Muscle of back (tissue), 11 donors: ENCODE data around the gene TECTA. TPM values are rescaled to one million over a fixed set of nuclear protein-coding genes. Genes with fewer than 3 reads are reported as not detected.

Source experiments
- DNase-seq, 3 donors: peaks; one replicate each; pipeline versions ENCODE4 v3.0.0 to v3.0.0-alpha.2; 2013
- polyA plus RNA-seq, 10 donors: library from polyadenylated mRNA; unstranded; fragments of 120-200 nt; gene quantifications; one replicate each; pipeline ENCODE4 v1.2.1, GENCODE V29; 2013; ENCODE audit not compliant: insufficient read length in 10 of 10

TECTA gene
- polyA plus RNA-seq, 10 donors: 0.90 to 2.3 (median 1.5) TPM

- DNase-seq: peak; percentile 13 to 49 (median 16)
Observed at GRCh38 chr11:121179306-121179705, 78.3 kb downstream of the TECTA start.

DNA sequence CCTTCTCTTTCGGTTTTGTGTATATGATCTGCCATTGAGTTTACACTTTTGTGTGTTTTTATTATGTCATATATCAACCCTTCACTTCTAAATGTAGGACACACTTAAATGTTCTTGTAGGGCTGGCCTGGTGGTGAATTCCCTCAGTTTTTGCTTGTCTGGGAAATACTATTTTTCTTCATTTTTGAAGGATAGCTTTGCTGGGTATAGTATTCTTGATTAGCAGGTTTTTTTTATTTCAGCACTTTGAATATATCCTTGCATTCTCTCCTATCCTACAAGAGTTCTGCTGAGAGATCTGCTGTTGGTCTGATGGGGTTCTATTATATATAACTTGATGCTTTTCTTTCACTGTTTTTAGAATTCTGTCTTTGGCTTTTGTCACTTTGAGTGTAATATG lies 79.1 kb downstream of the TECTA start:
- DNase-seq: no peak

GRCh38 chr11:121188776-121189175 lies 87.7 kb downstream of the TECTA start:
- no peak for DNase-seq

GRCh38 chr11:121191818-121192217 lies 90.8 kb downstream of the TECTA start:
- DNase-seq: peak in 1 of 3 donors; percentile 4

GRCh38 chr11:121194731-121195596 lies 93.9 kb downstream of the TECTA start:
- peak; percentile 65 to 87 (median 83) for DNase-seq

DNA sequence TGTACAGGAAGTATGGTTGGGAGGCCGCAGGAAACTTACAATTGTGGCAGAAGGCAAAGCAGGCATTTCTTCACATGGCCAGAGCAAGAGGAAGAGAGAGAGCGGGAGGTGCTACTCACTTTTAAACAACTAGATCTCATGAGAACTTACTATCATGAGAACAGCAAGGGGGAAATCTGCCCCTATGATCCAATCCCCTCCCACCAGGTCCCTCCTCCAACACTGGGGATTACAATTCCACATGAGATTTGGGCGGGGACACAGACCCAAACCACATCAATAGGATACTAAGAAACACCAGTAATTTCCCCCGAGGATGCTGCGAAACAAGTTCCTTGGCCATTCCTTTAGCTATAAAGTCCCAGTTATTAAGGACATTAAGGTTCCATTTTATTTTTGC lies 97.4 kb downstream of the TECTA start:
- DNase-seq: no peak

DNA sequence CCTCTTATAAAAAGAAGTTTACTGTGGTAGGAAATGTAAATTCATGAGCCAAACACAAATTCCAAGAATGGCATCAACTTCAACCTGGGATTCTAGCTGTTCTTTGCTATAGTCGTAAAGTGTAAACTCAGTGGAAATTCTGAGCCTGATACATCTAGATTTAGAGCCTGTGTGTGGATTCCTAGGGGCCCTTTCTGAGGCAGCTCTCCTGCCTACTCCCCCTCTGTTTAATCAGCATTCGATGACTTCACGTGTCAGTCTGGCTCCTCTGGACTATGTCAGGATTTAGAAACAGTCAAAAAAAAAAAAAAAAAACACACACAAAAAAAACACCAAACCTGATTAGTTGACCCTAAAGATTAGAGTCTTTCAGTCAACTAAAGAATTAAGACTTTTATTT lies 98.5 kb downstream of the TECTA start:
- no peak for DNase-seq

DNA sequence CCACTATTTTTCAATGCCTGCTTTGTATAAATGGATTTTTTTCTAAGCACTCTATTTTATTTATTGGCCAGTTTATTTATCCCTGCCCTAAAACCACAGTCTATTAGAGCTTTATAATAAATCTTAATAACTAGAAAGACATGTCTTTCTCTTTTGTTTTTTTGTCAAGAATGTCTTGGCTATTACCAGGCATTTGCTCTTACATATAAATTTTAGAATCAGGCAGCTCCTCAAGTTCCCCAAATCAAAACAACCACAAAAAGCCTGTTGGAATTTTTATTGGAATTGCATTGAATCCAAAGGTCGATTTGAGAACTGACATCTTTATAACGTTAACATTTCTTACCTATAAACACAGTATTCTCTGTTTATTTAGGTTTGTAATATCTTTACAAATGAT lies 105.8 kb downstream of the TECTA start:
- DNase-seq: no peak

DNA sequence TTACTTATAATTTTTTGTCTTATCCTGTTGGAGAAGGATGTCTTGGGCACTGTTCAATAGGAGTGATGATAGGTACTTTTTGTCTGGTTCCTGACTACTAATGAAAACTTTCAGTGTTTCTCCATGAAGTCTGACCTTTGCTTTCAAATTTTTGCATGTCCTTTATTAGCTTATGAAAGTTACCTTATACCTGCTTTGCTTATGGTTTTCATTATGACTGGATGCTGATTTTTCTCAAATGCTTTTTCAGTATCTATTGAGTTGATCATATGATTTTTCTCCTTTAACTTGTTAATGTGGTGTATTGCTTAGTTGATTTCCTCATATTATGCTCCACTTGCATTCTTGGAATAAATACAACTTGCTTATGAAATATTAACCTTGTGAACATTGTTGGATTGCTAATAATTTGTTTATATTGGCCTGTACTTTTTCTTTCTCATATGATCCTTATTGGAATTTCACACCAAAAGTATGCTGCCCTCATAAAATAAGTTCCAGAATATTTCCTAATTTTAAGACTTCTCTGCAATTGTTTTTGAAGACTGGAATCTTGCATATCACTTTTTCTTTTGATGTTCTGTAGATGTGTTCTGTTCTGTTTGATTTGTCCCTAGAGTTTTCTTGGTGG lies 106.6 kb downstream of the TECTA start:
- no peak for DNase-seq

- DNase-seq: peak in 2 of 3 donors; percentile 20 to 34
Observed at GRCh38 chr11:121210445-121211080, 109.5 kb downstream of the TECTA start.

DNA sequence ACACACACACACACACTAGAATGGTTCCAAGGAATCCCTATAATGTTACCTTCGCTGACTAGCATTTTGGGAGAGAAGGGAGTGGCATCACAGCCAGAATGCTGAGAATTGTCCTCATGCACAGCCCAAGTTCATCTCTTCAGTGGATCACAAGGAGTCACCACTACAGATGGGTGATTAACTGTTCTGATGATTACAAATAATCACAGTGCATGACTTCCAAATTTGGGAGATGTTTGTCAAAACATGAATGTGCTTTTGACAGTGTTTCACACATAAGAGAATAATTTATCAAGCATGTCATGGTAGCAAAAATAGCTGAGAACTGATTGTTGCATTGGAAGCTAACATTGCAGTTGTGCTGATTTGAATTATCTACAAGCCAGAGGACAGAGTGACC lies 110.6 kb downstream of the TECTA start:
- no peak for DNase-seq

DNA sequence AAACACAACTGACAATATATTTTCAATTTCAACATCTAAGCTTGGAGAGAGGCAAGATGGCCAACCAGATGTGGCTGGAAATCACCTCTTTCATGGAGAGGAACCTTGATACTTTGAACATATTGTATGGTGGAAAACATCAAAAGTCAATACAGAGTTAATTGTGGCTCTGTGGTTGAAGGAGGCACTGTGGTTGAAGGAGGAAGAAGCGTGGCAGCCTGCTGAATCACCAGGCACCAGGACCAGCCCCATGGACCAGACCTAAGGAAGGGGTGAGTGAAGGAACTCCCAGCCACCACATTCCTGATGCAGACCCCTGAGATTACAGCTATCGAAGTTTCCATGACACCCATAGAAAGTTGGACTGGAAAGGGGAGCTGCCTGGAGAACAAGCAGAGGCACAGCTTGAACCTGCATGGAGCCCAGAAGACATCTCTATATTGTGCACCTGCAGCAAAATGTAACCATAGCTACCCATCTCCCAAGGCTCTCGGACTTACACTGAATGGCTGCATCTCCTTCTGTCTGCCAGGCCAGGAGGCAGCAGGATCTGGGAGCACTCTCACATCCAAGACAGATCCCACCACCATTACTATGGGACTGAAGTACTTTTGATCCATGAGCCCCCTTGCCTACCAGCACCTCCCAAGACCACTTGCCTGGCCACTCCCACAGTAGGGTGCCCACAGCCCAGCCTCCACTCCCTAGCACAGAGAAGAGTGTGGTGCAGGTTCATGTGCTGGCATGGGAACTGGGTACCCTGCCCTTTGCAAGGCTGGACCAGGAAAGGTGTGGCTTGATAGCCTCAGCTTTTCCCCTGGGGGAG lies 111.7 kb downstream of the TECTA start:
- DNase-seq: no peak

GRCh38 chr11:121213362-121213893 lies 112.4 kb downstream of the TECTA start:
- no peak for DNase-seq

DNA sequence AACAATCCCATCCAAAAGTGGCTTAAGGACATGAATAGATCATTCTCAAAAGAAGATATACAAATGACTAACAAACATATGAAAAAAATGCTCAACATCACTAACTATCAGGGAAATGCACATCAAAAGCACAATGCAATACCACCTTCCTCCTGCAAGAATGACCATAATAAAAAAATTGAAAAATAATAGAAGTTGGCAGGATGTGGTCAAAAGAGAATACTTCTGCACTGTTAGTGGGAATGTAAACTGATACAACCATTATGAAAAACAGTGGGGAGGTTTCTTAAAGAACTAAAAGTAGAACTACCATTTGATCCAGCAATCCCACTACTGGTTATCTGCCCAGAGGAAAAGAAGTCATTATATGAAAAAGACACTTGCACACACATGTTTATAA lies 113.8 kb downstream of the TECTA start:
- DNase-seq: no peak

GRCh38 chr11:121221496-121222200 lies 120.6 kb downstream of the TECTA start:
- no peak for DNase-seq

DNA sequence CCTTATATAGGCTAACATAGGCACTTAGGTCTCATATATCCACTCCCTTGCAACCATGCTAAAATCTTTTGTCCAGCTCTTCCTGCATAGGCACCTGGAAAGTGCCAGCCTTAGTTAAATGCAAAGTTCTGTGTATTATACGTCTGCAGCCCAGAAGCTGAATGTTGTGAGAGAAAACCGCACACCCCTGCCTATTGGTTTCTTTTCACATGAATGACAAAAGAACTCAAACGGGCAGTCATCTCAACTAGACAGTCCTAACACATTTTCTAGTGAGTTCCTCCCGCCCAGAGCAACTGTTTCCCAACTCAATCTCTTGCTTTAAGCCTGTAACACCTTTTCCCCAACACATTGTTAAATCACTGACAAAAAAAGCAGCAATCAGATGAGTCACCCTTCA lies 122.1 kb downstream of the TECTA start:
- DNase-seq: no peak

GRCh38 chr11:121225382-121225781 lies 124.3 kb downstream of the TECTA start:
- DNase-seq: no peak

GRCh38 chr11:121226415-121227263 lies 125.6 kb downstream of the TECTA start:
- DNase-seq: no peak

GRCh38 chr11:121228851-121229250 lies 127.8 kb downstream of the TECTA start:
- no peak for DNase-seq
